Liver (tissue), 9 donors: ENCODE measurements around the gene CEP164. TPM values are rescaled to one million over a fixed set of nuclear protein-coding genes. Genes with fewer than 3 reads are reported as not detected.

Experiments
- DNase-seq: peaks from one replicate; pipeline ENCODE4 v3.0.0-alpha.2; 2017; ENCODE audit warnings: low spot score
- H3K27ac ChIP-seq, 2 donors: one replicate each; pipeline ENCODE4 v1.7.0; 2013; ENCODE audit warnings: inconsistent platforms in 2 of 2, low read length in 2 of 2, control low read depth in 1 of 2, low read depth in 1 of 2, mild to moderate bottlenecking in 1 of 2
- H3K27me3 ChIP-seq, 4 donors: one replicate each; pipeline versions ENCODE4 v1.6.1 to v1.7.0; 2013; ENCODE audit warnings: low read length in 3 of 4, inconsistent platforms in 1 of 4, mild to moderate bottlenecking in 1 of 4, moderate library complexity in 1 of 4; ENCODE audit not compliant: control insufficient read depth in 4 of 4, insufficient read depth in 4 of 4
- H3K36me3 ChIP-seq, 4 donors: one replicate each; pipeline versions ENCODE4 v1.6.1 to v1.7.0; 2013; ENCODE audit warnings: low read length in 3 of 4, mild to moderate bottlenecking in 3 of 4, low read depth in 1 of 4, moderate library complexity in 1 of 4; ENCODE audit not compliant: control insufficient read depth in 4 of 4, insufficient read depth in 3 of 4
- H3K4me1 ChIP-seq, 4 donors: one replicate each; pipeline versions ENCODE4 v1.6.1 to v1.7.0; 2013; ENCODE audit warnings: low read length in 3 of 4, mild to moderate bottlenecking in 3 of 4, moderate library complexity in 1 of 4; ENCODE audit not compliant: control insufficient read depth in 4 of 4, insufficient read depth in 4 of 4
- H3K4me3 ChIP-seq, 3 donors: one replicate each; pipeline versions ENCODE4 v1.6.1 to v1.7.0; 2013; ENCODE audit warnings: low read length in 3 of 3, control low read depth in 1 of 3, low read depth in 1 of 3, mild to moderate bottlenecking in 1 of 3
- H3K9ac ChIP-seq, 2 donors: one replicate each; pipeline ENCODE4 v1.7.0; 2013; ENCODE audit warnings: low read length in 2 of 2, mild to moderate bottlenecking in 2 of 2, moderate library complexity in 2 of 2, control low read depth in 1 of 2, low read depth in 1 of 2
- H3K9me3 ChIP-seq, 4 donors: one replicate each; pipeline versions ENCODE4 v1.6.1 to v1.7.0; 2013; ENCODE audit warnings: low read length in 3 of 4; ENCODE audit not compliant: control insufficient read depth in 4 of 4
- ATF3 ChIP-seq: IDR thresholded peaks from 2 replicates; pipeline ENCODE4 v1.6.1; 2016; ENCODE audit warnings: antibody characterized with exemption
- EGR1 ChIP-seq, 2 donors: IDR thresholded peaks; 2 replicates each; pipeline ENCODE4 v1.6.1; 2016 to 2018; ENCODE audit warnings: antibody characterized with exemption in 2 of 2, low read depth in 2 of 2
- FOXA1 ChIP-seq: IDR thresholded peaks from 2 replicates; pipeline ENCODE4 v1.6.1; 2016; ENCODE audit warnings: antibody characterized with exemption
- FOXA2 ChIP-seq: IDR thresholded peaks from 2 replicates; pipeline ENCODE4 v1.6.1; 2016; ENCODE audit warnings: antibody characterized with exemption
- GABPA ChIP-seq, 2 donors: IDR thresholded peaks in 1 of 2; conservative IDR thresholded peaks in 1 of 2; 2 replicates each; pipeline ENCODE4 v1.6.1; 2016; ENCODE audit warnings: antibody characterized with exemption in 2 of 2, mild to moderate bottlenecking in 1 of 2, moderate library complexity in 1 of 2
- HNF4A ChIP-seq, 2 donors: conservative IDR thresholded peaks; 2 replicates each; pipeline ENCODE4 v1.6.1; 2016; ENCODE audit warnings: antibody characterized with exemption in 2 of 2, mild to moderate bottlenecking in 2 of 2
- JUND ChIP-seq, 2 donors: IDR thresholded peaks; 2 replicates each; pipeline ENCODE4 v1.6.1; 2016; ENCODE audit warnings: antibody characterized with exemption in 2 of 2
- NR2F2 ChIP-seq: IDR thresholded peaks from 2 replicates; pipeline ENCODE4 v1.6.1; 2016; ENCODE audit warnings: antibody characterized with exemption
- RAD21 ChIP-seq, 2 donors: IDR thresholded peaks; 2 replicates each; pipeline ENCODE4 v1.6.1; 2016; ENCODE audit warnings: antibody characterized with exemption in 2 of 2, mild to moderate bottlenecking in 2 of 2
- REST ChIP-seq: IDR thresholded peaks from 2 replicates; pipeline ENCODE4 v1.6.1; 2016; ENCODE audit warnings: antibody characterized with exemption, mild to moderate bottlenecking
- TAF1 ChIP-seq: conservative IDR thresholded peaks from 2 replicates; pipeline ENCODE4 v1.6.1; 2016; ENCODE audit warnings: antibody characterized with exemption, mild to moderate bottlenecking
- YY1 ChIP-seq: IDR thresholded peaks from 2 replicates; pipeline ENCODE4 v1.6.1; 2016; ENCODE audit warnings: antibody characterized with exemption, mild to moderate bottlenecking
- WGBS: extraction: QIAGEN DNeasy Blood & Tissue Kit; methylation state at CpG from one replicate; pipeline ENCODE4 v1.1.7; 2013; 5-methylcytosine and 5-hydroxymethylcytosine counted together
- polyA plus RNA-seq, 2 donors: library from polyadenylated mRNA; stranded (reverse) in 1 of 2; unstranded in 1 of 2; fragments of 200-250 nt in 1 of 2; fragments of >200 nt in 1 of 2; fragmentation: Nextera tagmentation in 1 of 2; extraction: Ambion mirVana in 1 of 2; gene quantifications; one replicate each; pipeline versions ENCODE4 v1.2.1 to v1.2.3, GENCODE V29; 2013 to 2015
- total RNA-seq, 2 donors: library from RNA; depleted of rRNA; stranded (reverse); fragments of >200 nt; gene quantifications; one replicate each; pipeline ENCODE4 v1.2.3, GENCODE V29; 2014
- TF ChIP-seq, protein P1 (sequence below): IDR thresholded peaks from 2 replicates; pipeline ENCODE4 v1.6.1; 2016; ENCODE audit warnings: antibody characterized with exemption
- TF ChIP-seq, protein P2 (sequence below): fragments of 150-350 bp; IDR thresholded peaks from 2 replicates; pipeline ENCODE4 v1.5.1; 2017; ENCODE audit warnings: improper control_type of control experiment, low read depth, low read length; ENCODE audit not compliant: missing input control
- TF ChIP-seq, protein P3 (sequence below): IDR thresholded peaks from 2 replicates; pipeline ENCODE4 v1.6.1; 2016; ENCODE audit warnings: antibody characterized with exemption
- donor health status: healthy.
- donor health status: healthy.
- donor health status: healthy.
- donor health status: healthy.
- donor health status: healthy.

The CEP164 gene
- total and polyA plus RNA-seq, 4 donors, result 4.1 to 12.3 (median 5.9) TPM

DNA sequence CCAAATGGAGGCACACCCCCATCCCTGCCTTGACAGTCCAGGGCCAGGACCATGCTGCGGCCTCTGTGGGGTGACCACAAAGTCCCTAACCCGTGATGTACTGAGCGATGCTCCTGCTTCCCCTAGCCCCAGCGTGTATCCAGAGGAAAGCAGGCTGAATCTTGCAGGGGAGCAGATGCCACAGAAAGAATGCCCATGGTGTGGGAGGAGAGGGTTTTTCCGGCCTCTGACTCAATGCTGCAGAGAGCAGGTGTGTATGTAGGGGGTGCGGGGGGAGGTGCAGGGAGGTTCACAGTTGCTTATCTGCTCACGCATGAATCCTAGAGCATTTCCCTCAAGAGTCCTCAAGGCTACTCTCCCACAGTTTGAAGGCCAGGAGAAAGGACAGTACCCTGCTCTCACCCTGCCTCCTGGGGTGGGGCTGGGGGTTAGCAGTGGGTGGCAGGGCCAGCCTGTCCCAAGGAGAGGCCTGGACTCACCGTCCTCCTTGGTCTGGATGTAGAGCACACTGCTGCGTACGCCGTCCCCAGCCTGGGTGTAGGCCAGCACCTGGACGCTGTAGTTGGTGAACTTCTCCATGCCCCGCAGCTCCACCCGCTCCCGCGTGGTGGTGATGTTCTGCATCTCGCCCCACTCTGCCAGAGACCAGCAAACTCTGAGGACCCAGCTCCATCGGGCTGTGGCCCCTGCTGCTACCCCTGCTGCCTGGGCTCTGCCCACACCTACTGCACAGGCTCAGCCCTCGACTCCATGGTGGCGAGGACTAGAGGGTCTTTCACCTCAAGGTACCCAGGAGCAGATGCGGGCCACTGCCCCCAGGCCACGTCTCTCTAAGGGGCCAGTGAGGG, 130.8 kb downstream of the CEP164 start:
- DNase-seq, result no peak
- Histone ChIP-seq H3K4me3 (no peak overlapping the region), H3K27ac (no peak overlapping the region), H3K27me3 (no peaks in the 10 kb centered on the region), H3K36me3 (no peaks in the 10 kb centered on the region), H3K9ac (no peak overlapping the region), H3K9me3 (peaks cover 0 to 11% (median 1%) of the 10 kb centered on the region in 4 donors), H3K4me1 (no peaks in the 10 kb centered on the region)
- TF ChIP-seq TAF1 (no peak), JUND (IDR thresholded peaks at IDR 0.05) (no peak), NR2F2 (no peak), FOXA2 (no peak), ATF3 (no peak), REST (no peak), RAD21 (IDR thresholded peaks at IDR 0.05) (no peak), YY1 (no peak), EGR1 (IDR thresholded peaks at IDR 0.05; ENCODE audit: low read depth in 2 of 2) (no peak), GABPA (IDR thresholded peaks at IDR 0.05 in 1 of 2, conservative IDR thresholded peaks at IDR 0.05 in 1 of 2) (no peak), FOXA1 (no peak), HNF4A (conservative IDR thresholded peaks at IDR 0.05) (no peak)
- TF ChIP-seq, protein P1, sequence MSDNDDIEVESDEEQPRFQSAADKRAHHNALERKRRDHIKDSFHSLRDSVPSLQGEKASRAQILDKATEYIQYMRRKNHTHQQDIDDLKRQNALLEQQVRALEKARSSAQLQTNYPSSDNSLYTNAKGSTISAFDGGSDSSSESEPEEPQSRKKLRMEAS, result no peak
- TF ChIP-seq, protein P2, sequence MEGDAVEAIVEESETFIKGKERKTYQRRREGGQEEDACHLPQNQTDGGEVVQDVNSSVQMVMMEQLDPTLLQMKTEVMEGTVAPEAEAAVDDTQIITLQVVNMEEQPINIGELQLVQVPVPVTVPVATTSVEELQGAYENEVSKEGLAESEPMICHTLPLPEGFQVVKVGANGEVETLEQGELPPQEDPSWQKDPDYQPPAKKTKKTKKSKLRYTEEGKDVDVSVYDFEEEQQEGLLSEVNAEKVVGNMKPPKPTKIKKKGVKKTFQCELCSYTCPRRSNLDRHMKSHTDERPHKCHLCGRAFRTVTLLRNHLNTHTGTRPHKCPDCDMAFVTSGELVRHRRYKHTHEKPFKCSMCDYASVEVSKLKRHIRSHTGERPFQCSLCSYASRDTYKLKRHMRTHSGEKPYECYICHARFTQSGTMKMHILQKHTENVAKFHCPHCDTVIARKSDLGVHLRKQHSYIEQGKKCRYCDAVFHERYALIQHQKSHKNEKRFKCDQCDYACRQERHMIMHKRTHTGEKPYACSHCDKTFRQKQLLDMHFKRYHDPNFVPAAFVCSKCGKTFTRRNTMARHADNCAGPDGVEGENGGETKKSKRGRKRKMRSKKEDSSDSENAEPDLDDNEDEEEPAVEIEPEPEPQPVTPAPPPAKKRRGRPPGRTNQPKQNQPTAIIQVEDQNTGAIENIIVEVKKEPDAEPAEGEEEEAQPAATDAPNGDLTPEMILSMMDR, result no peak
- TF ChIP-seq, protein P3, sequence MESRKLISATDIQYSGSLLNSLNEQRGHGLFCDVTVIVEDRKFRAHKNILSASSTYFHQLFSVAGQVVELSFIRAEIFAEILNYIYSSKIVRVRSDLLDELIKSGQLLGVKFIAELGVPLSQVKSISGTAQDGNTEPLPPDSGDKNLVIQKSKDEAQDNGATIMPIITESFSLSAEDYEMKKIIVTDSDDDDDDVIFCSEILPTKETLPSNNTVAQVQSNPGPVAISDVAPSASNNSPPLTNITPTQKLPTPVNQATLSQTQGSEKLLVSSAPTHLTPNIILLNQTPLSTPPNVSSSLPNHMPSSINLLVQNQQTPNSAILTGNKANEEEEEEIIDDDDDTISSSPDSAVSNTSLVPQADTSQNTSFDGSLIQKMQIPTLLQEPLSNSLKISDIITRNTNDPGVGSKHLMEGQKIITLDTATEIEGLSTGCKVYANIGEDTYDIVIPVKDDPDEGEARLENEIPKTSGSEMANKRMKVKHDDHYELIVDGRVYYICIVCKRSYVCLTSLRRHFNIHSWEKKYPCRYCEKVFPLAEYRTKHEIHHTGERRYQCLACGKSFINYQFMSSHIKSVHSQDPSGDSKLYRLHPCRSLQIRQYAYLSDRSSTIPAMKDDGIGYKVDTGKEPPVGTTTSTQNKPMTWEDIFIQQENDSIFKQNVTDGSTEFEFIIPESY, result no peak
- WGBS, result 95% methylated on average over 22 of the region's 22 CpGs
